Stimulated activated CD4-positive, alpha-beta T cell treated with anti-CD3 and anti-CD28 coated beads, Interleukin-1b, Interleukin-23, amount 100 ng/mL, for 24 hours (primary cell): ENCODE data around the gene NT5C1B.

Experiments used
- DNase-seq, 4 experiments: peaks; one replicate each; pipeline ENCODE4 v3.0.0-alpha.2; 2020; ENCODE audit warnings: low read depth in 4 of 4, low spot score in 1 of 4

NT5C1B gene

GRCh38 chr2:18517386-18517785 lies 72.0 kb downstream of the NT5C1B start:
- DNase-seq = no peak

DNA sequence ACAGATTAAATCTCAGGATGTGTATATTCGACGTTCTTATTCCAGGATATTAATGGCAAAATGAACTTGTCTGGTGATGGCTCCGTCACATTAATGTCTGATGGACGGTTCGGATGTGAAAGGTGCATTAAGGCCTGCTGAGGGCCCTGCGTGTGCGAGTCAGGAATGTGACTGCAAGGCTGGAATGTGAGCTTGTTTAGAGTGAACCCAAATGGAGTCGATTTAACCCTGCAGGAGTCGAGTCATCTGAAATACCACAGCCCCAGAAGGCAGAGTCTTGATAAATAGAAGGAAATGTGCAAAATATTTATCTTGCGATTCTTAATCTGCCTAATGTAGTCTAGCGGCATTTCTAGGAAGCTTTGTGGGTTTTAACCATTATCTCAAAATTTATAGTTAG lies 73.3 kb downstream of the NT5C1B start:
- no peak for DNase-seq

- DNase-seq = no peak
Observed at GRCh38 chr2:18514526-18515461, 74.6 kb downstream of the NT5C1B start.
